ENCODE measurements around the gene ST3GAL5.

The ST3GAL5 gene

DNA sequence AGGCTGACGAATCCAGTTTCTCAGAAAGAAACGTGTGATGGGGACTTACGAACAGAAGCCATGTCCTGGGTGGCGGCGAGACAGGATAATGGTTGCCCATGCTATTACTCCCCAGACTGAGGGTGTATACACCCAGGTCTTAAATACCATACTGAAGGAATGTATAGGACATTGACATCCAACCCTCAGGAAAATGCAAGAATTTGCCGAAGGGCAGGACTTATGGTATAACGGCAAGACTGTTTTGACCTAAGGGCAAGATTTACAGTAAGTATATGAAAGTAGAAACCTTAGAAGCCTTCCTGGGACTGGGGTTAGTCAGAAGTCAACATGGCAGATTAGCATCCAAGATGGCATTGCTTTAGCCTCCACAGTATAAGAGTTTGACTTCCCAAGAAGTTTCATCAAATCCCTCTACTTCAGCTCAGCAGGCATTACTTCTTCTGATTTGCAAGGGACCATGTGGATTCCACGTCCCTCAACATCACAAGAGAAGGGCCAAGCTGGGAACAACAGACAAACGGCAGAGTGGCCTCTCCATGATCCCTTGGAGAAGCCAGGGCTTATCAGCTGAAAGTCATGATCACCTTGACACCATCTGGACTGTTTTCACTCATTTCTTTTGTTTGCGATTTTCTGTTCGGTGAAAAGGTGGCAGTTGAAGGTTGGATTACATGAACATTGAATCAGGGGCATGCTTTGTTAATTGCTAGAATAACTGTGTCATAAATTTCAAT lies 21.1 kb downstream of the ST3GAL5 start:
- in situ Hi-C loops (cut with MboI; ENCODE audit: low sequenced_read_pairs) = no loop called here

GRCh38 chr2:85867121-85867520 lies 21.7 kb downstream of the ST3GAL5 start:
- in situ Hi-C loops (cut with MboI; ENCODE audit: low sequenced_read_pairs) = no loop called here

- in situ Hi-C loops (cut with MboI; ENCODE audit: low sequenced_read_pairs) = no loop called here
Observed at GRCh38 chr2:85866165-85866659, 22.6 kb downstream of the ST3GAL5 start.

DNA sequence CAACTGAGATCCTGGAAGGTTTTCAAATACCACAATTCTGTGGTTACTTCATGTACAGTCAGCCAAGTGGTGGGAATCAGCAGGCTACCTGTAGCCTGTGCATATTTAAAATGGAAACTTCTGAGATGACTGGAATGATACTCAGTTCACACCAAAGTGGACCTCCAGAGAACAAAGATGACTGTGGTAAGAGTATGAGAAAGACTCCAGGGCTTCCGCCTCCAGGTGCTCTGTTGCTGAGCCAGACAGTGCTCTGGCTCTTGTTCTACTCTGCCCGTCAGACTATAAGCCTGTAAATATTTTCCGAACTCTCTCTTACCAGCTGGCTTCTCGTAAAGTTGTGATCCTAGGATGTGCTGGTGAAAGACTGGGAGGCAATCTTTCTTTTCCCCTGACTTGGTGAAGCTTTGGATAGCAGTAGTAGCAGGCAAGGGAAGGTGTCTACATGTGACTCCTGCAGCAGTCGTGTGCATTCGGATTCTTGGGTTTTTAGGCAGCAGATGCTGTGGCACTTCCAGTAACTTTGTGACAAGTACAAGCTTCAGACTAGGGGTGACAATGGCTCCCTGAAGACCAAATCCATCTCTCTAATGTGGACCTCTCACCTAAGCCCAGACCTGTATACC lies 23.1 kb downstream of the ST3GAL5 start:
- in situ Hi-C loops (cut with MboI; ENCODE audit: low sequenced_read_pairs) = no loop called here

DNA sequence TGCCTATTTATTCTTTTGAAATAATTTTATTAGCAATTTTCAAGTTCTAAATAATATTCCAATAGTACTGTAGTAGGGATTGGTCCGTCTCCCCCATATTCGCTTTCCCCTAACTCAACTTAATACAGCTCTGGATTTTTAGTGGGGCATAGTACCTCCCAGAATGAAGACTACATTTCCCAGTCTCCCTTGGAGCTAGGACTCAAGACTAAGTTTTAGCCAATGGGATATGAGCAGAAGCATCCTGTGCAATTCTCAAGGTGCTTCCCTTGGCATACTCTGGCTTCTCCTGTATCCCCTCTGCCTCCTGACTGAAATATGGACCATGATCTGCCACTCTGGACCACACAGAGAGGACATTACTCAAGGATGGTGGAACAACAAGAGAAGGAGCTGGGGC lies 24.1 kb downstream of the ST3GAL5 start:
- in situ Hi-C loops (cut with MboI; ENCODE audit: low sequenced_read_pairs) = no loop called here

DNA sequence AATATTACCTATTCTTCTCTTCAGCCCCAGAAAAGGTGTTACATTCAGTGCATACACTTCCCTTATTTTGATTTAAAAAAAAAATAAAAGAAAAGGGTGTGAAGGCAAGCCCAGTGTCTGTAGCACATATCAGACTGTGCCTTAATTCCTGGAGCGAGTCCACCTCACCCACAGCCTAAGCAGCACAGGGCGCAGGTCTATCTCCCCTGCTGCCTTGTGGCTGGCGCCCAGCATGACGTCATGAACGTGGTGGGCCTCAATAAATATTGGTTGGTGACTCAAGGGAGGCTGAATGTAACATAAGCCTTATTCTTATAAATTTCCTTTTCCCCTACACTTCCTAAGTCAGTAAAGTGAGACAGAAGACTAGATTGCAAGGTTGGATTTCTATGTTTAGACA lies 26.4 kb downstream of the ST3GAL5 start:
- in situ Hi-C loops (cut with MboI; ENCODE audit: low sequenced_read_pairs) = no loop called here

- in situ Hi-C loops (cut with MboI; ENCODE audit: low sequenced_read_pairs) = no loop called here
Observed at GRCh38 chr2:85861650-85862049, 27.1 kb downstream of the ST3GAL5 start.

GRCh38 chr2:85861180-85861579 lies 27.6 kb downstream of the ST3GAL5 start:
- in situ Hi-C loops (cut with MboI; ENCODE audit: low sequenced_read_pairs) = no loop called here

DNA sequence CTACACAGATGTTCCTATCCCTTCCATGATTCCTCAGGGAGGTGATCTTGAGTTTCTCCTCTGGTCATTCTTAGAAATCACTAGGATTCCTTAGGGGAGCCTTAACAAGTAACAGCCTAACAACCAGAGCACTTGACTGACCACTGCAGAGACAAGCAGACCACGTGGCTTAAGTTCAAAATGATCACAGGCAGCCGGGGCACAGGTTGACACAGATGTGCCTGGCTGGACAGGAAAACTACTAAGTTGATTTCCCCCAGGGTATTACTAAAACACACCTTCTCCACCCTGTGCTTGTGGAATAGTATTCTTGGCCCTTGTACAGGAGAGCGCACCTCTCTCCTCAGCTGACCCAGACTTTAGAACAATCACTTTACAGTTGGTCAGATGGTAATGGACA lies 29.9 kb downstream of the ST3GAL5 start:
- in situ Hi-C loops (cut with MboI; ENCODE audit: low sequenced_read_pairs) = no loop called here

DNA sequence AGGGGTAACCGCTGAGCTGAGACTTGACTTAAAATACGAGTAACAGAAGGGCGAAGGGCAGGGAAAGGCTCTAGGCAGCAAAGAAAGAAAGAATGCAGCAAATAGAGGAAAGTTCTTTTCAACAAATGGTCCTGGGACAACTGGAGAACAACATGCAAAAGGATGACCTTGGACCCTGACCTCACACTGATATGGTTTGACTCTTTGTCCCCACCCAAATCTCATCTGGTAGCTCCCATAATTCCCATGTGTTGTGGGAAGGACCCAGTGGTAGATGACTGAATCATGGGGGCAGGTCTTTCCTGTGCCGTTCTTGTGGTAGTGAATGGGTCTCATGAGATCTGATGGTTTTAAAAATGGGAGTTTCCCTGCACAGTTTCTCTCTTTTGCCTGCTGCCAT lies 33.9 kb downstream of the ST3GAL5 start:
- in situ Hi-C loops (cut with MboI; ENCODE audit: low sequenced_read_pairs) = no loop called here

GRCh38 chr2:85854166-85854509 lies 34.7 kb downstream of the ST3GAL5 start:
- in situ Hi-C loops (cut with MboI; ENCODE audit: low sequenced_read_pairs) = no loop called here

DNA sequence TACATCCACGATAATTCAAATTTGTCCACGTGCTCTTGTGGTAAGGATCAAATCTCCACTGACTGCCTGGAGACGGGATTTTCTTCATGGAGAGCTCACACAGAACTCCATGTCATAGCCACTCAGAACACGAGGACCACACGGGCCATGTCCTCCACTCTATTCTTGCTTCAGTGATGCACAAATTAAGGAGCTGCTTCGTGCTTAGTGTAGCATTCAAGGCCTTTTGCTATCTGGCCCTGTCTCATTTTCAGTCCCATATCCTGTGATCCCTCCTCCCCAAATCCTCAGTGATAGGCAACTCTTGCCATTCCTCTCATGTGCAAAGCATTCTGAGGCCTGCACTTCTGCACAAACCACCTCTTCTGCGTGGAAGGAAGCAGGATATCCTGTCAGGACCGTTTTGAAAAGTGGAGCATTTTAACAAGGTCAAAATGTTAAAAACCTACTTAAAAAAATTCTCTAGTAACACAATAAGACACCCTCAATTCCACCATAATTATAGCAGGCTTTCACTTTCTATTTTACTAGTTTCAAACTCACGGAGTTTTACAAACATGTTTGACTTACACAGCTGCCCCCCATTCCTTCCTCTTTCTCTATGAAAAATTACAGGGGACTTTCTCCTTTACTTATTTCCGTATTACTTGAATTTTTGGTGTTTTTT lies 35.2 kb downstream of the ST3GAL5 start:
- in situ Hi-C loops (cut with MboI; ENCODE audit: low sequenced_read_pairs) = no loop called here

DNA sequence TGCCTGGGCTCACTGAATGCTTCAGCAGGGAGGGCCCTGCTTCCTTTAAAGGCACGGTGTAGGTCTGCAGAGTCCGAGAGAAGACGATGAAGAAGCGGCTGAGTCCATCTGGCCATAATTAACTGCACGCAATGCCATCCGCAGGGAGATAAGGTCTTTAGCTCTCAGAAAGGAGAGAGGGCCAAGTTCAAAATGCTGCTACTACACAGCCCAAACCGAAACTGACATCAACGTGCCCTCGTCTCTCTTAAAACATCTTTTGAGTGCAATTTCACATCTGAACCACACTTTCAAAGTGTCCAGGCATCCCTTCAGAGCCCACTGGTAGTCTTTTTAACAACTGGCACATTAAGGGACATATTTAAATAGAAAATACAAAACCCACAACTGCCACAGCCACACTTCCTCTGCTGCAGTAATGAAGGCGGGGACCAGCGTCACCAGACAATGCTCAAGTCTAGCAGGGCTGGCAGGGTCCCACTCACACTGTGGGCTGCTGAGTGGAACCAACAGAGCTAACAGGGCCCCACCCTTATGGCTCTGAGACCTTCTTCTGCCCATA lies 35.8 kb downstream of the ST3GAL5 start:
- in situ Hi-C loops (cut with MboI; ENCODE audit: low sequenced_read_pairs) = no loop called here

GRCh38 chr2:85852152-85852840 lies 36.5 kb downstream of the ST3GAL5 start:
- in situ Hi-C loops (cut with MboI; ENCODE audit: low sequenced_read_pairs) = no loop called here

DNA sequence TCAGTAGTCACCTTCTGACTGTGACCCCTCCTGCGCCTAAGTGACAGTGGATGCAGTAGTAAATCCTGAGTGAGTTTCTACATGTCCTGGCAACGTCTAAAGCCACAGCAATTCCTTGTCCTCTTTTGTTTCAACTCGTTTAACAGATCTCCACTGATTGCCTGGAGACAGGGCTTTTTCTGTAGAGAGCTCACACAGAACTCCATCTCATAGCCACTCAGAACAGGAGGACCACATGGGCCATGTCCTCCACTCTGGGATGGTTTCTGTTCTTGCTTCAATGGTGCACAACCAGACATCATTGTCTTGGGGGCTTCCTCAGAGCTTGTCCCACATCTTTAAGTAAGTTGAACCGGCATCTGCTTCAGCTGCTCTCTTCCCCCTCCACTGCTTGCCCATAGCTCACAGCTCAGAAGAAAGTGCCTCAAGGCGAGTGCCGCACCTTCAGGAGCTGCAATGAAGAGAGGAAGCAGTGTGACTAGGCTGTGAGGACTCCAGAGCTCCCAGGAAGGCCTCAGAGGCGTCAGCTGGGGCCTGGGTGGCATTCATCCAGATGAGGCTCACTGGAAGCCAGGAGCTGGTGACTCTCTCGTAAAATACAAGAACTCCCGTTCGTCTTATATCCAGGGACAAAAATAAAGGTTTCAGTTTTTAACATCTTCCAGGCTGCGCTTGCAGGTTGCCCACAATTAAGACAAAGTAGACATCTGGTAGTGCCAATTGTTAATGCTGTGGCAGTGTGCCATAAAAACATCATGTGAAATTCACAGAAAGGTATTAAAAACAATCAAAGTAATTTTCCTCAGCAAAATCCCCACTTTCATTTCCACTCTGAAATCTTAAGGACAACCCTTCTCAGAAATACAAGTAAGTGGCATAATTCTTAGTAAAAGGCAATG lies 37.3 kb downstream of the ST3GAL5 start:
- in situ Hi-C loops (cut with MboI; ENCODE audit: low sequenced_read_pairs) = no loop called here

DNA sequence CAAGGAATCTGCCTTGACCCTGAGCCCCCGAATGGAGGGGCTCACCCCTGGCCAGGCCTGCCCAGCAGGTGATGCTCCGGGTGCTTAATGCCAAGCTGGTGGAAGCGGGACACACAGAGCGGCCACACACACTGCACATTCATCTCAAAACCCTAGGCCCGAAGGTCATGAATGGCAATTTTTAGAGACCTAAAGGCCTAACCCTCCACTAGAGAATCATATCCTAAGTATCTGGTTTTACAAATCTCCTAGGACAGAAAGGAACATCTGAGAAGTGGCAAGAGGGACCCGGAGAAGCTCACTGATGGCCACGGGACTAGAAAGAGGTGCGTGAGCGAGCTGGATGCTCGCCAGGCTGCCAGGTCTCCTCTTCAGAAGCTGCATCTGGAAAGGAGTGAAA lies 38.3 kb downstream of the ST3GAL5 start:
- in situ Hi-C loops (cut with MboI; ENCODE audit: low sequenced_read_pairs) = no loop called here

DNA sequence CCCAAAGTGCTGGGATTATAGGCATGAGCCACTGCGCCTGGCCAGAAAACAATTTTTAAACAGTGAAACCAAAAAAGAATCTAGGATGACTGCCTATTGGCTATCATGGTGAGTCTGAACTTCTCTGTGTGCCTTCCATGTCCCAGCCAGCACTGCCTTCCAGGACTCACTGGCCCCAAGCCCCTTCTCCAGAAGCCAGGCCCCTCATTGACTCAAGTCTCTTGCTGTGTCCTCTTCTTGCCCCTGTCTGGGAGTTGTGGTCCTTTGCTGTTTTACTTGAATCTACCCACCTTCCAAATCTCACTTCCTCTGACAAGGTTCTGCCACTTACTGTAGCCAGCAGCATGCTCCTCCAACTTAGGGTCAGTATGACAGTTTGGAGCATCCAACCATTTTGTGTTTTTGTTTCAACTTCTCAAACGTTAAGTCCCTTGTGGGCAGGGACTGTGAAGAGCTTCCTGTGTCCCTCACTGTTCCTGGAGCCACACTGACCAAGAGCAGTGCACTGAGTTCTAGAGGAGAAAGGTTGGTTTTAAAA lies 41.7 kb downstream of the ST3GAL5 start:
- in situ Hi-C loops (cut with MboI; ENCODE audit: low sequenced_read_pairs) = no loop called here

DNA sequence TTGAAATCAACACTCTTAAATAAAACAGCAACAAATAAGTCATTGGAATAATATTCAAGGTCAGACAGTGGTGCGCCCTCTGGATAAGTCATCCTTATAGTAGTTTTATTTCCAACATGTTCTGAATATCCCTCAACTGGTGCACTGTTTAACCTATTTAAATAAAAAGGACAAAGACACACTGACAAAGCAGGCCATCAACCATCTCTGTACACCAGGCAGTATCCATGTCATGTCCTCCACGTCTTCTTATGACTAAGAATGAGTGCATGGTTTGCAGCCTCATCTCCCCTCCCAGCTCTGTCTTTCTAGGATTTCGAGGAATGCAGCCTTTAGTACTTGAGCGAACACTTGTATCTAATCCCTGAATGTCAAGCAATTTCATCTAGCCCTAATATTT lies 42.4 kb downstream of the ST3GAL5 start:
- in situ Hi-C loops (cut with MboI; ENCODE audit: low sequenced_read_pairs) = no loop called here

DNA sequence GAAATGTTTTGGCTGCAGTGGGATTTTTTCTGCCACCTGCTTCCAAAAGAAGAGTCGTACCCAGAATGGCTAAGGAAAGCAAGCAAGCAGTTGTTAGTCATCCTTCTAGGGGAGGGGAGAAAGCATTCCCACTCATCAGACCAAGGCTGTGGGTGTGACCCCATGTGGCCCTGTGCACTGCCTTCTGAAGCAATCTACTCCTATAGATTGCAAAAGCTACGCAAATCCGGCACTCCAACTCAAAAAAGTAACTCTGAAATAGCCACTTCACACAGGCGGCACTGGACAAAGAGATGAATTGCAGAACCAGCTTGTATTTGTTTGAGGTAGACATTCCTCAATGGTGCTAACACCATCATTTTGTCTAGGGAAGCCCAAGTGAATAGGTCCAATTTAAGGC lies 44.3 kb downstream of the ST3GAL5 start:
- in situ Hi-C loops (cut with MboI; ENCODE audit: low sequenced_read_pairs) = no loop called here

DNA sequence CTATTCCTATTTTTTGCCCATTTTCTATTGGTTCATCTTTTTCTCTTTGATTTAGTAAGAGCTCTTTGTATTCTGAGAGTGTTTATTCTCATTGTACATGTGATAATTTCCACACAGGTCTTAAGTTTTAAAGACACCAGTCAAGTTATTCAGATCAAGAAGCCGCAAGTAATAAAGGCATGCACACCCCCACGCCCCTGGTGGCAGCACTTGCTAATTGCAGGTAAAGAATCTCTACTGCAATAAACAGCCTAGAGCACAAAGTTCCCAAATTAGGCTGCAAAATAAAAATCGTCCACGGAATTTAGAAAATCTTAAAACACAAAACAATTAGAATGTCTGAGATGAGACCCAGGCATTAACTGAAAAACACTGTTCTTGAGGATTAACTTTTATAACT lies 45.2 kb downstream of the ST3GAL5 start:
- in situ Hi-C loops (cut with MboI; ENCODE audit: low sequenced_read_pairs) = no loop called here
